Motor neuron (in vitro differentiated cells): ENCODE results near the gene FOXL2. TPM values are rescaled to one million over a fixed set of nuclear protein-coding genes. Genes with fewer than 3 reads are reported as not detected.
A peak's percentile ranks its signal among the peaks of the same experiment; 100 is the strongest.
"Not testable (repeated sequence)": the region's sequence is repeated elsewhere in the genome, so short reads cannot be mapped to it uniquely, and the experiment has no call there.

Experiments used
- ATAC-seq, 8 experiments: fragments of 200-7000 bp; cut with Tn5 transposase; replicated peaks in 6 of 8; 2 replicates each; pipeline ENCODE4 v1.8.0; 2021; ENCODE audit warnings: mild to moderate bottlenecking in 8 of 8, moderate library complexity in 8 of 8
- H3K27ac ChIP-seq, 2 donors: fragments of 250-450 bp; sonication (Bioruptor Pico); 2 replicates each; pipeline ENCODE4 v1.9.0; 2021; ENCODE audit warnings: antibody characterized with exemption in 2 of 2, mild to moderate bottlenecking in 2 of 2, moderate library complexity in 1 of 2
- H3K4me1 ChIP-seq, 2 donors: fragments of 250-450 bp; sonication (Bioruptor Pico); replicated peaks in 1 of 2; 2 replicates each; pipeline ENCODE4 v1.6.1; 2021; ENCODE audit warnings: antibody characterized with exemption in 2 of 2, mild to moderate bottlenecking in 2 of 2, moderate library complexity in 1 of 2
- H3K4me3 ChIP-seq, 5 donors: fragments of 250-450 bp; sonication (Bioruptor Pico); 2 replicates each; pipeline ENCODE4 v1.9.0; 2021; ENCODE audit warnings: antibody characterized with exemption in 5 of 5, mild to moderate bottlenecking in 5 of 5, moderate library complexity in 4 of 5
- WGBS, 10 experiments: fragments of 450-650 bp; shearing (Covaris generic); methylation state at CpG; one replicate each; pipeline ENCODE4 v1.0.0; 2022; 5-methylcytosine and 5-hydroxymethylcytosine counted together
- in situ Hi-C, 9 experiments: fragments of 400-800 bp; cut with MboI; loops; one replicate each; pipeline ENCODE4 v1.15.0; 2021; ENCODE audit warnings: low sequenced_read_pairs in 9 of 9, low pct_unique_long_range_greater_than_20kb in 2 of 9; ENCODE audit not compliant: unreplicated experiment in 9 of 9
- total RNA-seq, 8 experiments: library from RNA; unstranded; fragments of 300-600 nt; gene quantifications; 2 replicates each; pipeline versions ENCODE4 v1.2.3 to v1.2.4, GENCODE V29; 2022

Gene FOXL2
- total RNA-seq, 8 experiments from 2014 or later, result 0.05 to 3.9 (median 0.29) TPM

DNA sequence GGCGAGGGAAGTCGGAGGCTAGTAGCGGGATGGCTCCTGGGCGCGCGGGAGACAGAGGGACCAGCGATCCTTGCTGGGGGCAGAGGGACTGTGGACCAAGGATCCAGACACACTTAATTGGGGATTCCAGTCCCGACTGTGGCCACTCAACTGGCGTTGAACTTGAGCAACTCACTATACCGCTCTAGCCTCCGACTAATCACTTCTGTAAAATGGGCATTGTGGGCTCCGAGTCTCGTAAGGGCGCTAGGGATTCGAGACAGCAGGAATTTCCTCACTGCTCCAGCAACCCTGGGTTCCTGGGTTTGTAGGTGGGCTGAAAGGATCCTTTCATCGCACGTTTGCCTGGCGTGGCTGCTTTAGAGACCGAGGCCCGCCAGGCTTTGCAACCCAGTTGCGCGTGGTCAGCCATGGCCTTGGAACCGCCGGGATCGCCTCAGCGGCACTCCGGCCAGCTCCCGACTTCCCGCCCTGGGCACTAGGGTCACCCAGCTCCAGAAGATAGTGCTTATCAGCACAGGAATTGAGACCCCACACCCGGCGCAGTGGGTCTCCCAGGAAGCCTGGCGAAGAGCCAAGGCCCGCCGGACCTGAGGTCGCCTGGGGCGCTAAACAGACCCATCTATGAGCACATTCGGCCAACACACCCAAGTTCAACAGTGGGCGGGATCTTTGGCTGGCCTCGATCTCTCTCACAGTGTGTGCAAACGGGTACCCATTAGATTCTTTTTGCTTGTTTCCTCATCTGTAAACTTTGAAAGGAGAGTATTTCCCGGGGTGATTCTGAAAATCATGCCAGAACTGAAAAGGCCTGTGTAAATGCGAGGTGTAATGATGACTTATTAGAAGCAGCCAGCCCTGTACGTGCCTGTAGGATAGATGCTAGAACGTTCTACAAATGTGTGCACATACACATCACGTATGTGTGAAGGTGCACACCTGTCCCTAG, 9.9 kb downstream of the FOXL2 start:
- Histone ChIP-seq H3K27ac (no peak overlapping the region), H3K4me3 (peak overlapping the region in 1 of 5 donors; percentile 69), H3K4me1 (peaks cover 0 to 6% of the 10 kb centered on the region in 2 donors)
- WGBS, 10 experiments, result 4 to 70% (median 40%) methylated on average over 2 to 17 of the region's 45 CpGs; no CpG with 5 or more reads in 1 of the 10 experiments
- peak in 1 of 8 experiments; percentile 4 for ATAC-seq
- in situ Hi-C loops, result loop anchor here in 3 of 9 experiments (10.0 to 25.0 kb wide), 3 partner anchors 48 to 400 kb away; partner anchors contain the start of gene MRPS22 (in 1 of the 3)

DNA sequence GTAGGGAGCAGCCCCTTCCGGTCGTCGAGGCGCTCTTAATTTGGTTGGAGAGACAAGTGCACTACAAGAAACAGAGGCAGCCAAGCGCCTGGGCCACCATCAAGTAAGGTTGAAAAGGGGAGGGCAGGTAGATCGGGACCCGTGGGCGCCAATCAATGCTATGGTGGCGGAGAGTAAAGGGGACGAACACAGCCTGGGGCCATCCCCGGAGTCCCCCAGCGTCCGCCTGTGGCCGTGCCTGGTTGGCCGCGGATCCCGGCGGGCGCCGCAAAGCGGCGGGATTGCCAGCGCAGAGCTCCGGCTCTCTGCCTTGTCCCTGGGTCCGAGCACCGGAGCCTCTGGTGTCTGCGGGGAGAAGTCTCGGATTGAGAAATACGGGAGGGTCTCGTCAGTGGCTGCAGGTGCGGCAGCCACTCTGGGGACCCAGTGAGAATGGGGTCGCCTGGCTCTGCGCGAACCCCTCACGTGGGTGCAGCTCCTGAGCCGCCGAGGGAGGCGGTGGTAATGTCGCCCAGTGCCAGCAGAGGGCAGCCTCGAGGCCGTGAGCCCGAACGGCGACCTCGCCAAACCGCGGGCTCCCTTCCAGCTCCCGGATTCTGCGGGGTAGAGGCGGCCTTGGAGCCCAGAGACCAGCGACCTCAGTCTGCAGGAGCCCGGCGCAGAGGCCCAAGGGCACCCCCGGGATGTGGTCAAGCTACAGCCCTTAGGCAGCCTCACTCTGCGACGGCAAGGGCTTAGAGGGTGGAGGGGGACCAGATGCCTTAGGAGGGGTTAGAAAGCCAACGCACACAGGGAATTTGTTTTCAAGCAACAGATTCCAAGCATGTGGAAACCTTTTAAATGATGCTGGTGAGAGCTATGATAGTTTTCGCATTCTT, 10.8 kb downstream of the FOXL2 start:
- Histone ChIP-seq H3K4me3 (peak overlapping the region; percentile 35 to 69 (median 46)), H3K27ac (no peak overlapping the region), H3K4me1 (peaks cover 0 to 6% of the 10 kb centered on the region in 2 donors)
- 0 to 61% (median 15%) methylated on average over 1 to 20 of the region's 58 CpGs; no CpG with 5 or more reads in 3 of the 10 experiments for WGBS, 10 experiments
- in situ Hi-C loops, result loop anchor here in 3 of 9 experiments (10.0 to 25.0 kb wide), 3 partner anchors 49 to 401 kb away; partner anchors contain the start of gene MRPS22 (in 1 of the 3)
- peak; percentile 83 to 93 (median 88) for ATAC-seq

DNA sequence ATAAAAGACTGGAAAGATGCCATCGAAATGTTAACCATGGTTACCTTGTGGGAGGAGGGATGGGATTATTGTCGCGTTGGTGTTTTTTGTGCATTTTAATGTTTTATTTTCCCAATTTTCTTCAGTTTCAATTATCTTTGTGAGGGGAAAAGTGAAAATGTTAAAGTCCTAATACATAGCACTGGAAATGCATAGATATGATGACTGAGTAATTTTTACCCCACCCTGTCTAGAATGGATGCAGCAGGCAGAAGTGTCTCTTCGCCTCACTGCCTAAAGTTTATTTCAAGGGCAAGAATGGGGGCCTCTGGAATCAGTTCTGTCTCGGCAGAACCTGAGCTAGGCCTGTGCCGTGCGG, 11.5 kb downstream of the FOXL2 start:
- Histone ChIP-seq H3K4me1 (peaks cover 0 to 6% of the 10 kb centered on the region in 2 donors), H3K4me3 (peak overlapping the region in 2 of 5 donors; percentile 42 to 69), H3K27ac (no peak overlapping the region)
- in situ Hi-C loops, result loop anchor here in 3 of 9 experiments (10.0 to 25.0 kb wide), 3 partner anchors 49 to 402 kb away; partner anchors contain the start of gene MRPS22 (in 1 of the 3)
- 40 to 92% (median 81%) methylated on average over 2 to 6 of the region's 7 CpGs for WGBS, 10 experiments
- ATAC-seq, result no peak

DNA sequence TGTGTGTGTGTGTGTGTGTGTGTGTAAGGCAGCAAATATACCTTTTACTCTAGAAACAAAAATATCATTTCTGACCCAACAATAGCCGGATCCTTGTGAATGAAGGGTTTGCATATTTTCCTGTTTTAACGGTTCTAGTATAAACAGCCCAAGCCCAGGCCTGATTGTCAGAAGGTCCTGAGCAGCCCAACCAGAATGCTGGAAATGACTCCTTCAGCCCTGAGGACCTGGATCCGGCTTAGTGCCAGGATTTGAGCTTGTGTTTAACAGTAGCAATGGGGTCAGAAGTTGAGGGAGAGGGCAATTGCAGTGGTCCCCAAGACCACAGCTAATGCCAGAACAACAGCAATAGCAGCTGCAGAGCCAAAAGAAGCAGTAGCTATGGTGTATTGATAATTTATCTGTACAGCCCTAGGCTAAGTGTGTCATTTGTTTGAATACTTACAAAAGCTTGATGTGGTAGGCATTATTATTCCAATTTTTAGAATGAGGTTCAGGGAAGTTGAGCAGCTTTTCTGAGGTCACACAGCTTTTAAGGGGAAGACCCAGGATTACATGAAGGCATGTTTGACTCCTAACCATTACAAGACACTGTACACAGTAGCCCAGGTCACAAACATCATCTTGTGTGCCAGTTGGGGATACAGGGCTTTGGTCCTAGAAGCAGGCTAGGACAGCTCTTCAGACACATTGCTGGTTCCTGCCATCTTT, 12.8 kb downstream of the FOXL2 start:
- WGBS, 10 experiments, result 33 to 90% (median 67%) methylated on average over 1 to 3 of the region's 3 CpGs; no CpG with 5 or more reads in 1 of the 10 experiments
- ATAC-seq, result no peak
- Histone ChIP-seq H3K27ac (no peak overlapping the region), H3K4me3 (no peak overlapping the region), H3K4me1 (no peaks in the 10 kb centered on the region)
- in situ Hi-C loops, result loop anchor here in 3 of 9 experiments (10.0 to 25.0 kb wide), 3 partner anchors 51 to 403 kb away; partner anchors contain the start of gene MRPS22 (in 1 of the 3)

DNA sequence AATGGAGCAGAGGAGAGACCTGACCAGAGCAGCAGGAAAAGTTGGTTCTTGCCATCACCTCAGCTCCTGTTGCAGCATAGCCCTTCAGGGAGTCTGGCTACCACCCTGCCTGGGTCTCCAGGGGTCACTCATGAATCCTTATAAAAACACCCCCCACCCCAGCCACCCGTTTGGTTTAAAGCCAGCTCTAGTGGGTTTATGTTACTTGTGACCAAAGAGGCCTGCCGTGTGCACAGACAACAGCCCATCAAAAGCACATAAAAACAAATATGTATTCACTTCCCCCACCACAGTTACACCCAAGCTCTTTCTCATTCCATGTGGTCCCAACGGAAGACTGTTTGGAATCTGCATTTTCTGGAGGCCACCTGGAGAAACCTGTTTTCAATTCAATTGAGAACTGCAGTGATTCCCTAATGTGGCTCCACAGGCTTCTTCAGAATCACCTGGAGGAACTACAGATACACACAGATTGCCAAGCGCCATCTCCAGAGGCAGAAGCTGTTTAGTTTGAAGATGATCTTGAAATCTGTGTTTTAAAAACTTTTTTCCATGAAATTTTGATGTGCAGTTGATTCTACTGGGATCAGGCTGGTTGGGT, 13.8 kb downstream of the FOXL2 start:
- 37 to 100% (median 46%) methylated on average over 1 to 4 of the region's 4 CpGs; no CpG with 5 or more reads in 4 of the 10 experiments for WGBS, 10 experiments

DNA sequence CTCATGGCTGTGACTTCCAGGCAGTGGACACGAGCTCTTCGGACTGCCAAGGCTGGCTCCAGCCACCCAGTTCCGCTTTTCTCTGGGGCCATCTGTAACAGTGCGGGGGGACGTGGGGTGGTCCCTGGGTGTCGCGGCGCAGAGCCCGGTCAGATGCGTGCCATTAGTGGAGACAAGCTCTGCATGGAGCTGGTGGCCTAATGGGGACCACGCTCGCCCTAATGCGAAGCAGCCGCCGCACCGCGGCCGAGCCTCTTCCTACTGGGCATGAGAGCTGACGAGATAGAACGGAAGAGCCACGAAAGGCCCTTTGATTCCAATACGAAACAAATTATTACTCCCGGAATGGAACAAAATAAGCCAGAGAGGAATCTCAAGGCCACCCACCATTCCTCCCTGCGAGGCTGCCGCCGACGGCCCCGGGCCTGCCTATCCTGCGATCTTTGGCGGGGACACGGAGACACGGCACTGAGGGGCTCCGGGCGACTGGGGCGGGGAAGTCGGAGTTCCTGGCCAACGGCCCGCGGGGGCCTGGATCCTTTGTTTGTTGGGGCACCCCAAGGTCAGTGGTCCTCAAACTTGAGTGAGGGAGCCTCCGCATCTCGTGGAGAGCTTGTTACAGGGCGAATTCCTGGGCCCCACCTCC, 18.1 kb downstream of the FOXL2 start:
- H3K4me3 ChIP-seq, result no peak overlapping the region
- ATAC-seq, result no peak
- no peak overlapping the region for H3K27ac ChIP-seq
- H3K4me1 ChIP-seq, result no peaks in the 10 kb centered on the region
- in situ Hi-C loops, result loop anchor here in 4 of 9 experiments (10.0 to 25.0 kb wide), 3 partner anchors 234 to 408 kb away; partner anchors contain the start of gene MRPS22 (in 1 of the 4)
- WGBS, 10 experiments, result 90 to 96% (median 92%) methylated on average over 5 to 15 of the region's 42 CpGs; no CpG with 5 or more reads in 5 of the 10 experiments

More for the DNA sequence above, 13.8 kb downstream of the FOXL2 start:
- no peak overlapping the region for H3K4me3 ChIP-seq
- in situ Hi-C loops, result loop anchor here in 3 of 9 experiments (10.0 to 25.0 kb wide), 3 partner anchors 52 to 404 kb away; partner anchors contain the start of gene MRPS22 (in 1 of the 3)
- H3K27ac ChIP-seq, result no peak overlapping the region
- no peak for ATAC-seq
- no peaks in the 10 kb centered on the region for H3K4me1 ChIP-seq

DNA sequence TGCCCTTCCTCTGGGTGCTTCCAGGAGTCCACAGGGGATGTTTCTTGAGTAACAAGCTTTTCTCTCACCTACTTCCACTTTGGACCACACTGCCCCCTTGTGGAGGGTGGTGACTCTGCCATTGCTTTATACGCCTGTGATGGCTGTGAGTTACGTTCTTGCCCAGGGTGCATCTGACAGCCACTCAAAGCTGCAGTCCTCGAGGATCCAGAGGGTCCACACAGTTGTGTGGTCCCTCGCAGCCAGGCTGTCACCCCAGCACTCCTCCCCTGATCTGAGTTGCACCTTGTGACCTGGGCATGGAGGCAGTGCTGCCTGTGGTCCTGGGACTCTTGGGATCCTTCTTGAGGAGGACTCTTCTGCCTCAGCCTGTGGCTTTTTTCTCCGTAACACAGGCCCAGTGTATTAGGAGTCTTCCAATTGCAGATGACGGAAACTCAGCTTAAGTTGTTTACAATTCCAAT, 23.4 kb downstream of the FOXL2 start:
- Histone ChIP-seq H3K4me3 (no peak overlapping the region), H3K27ac (no peak overlapping the region), H3K4me1 (no peaks in the 10 kb centered on the region)
- ATAC-seq, result peak; percentile 32 to 97 (median 64)
- WGBS, 10 experiments, result 13 to 75% (median 48%) methylated on average over 1 to 6 of the region's 6 CpGs; no CpG with 5 or more reads in 4 of the 10 experiments
- in situ Hi-C loops, result loop anchor here in 8 of 9 experiments (10.0 to 25.0 kb wide), 7 partner anchors 211 to 861 kb away; partner anchors contain the start of genes CEP70 (in 3 of the 8) and FAIM (in 2 of the 8)

DNA sequence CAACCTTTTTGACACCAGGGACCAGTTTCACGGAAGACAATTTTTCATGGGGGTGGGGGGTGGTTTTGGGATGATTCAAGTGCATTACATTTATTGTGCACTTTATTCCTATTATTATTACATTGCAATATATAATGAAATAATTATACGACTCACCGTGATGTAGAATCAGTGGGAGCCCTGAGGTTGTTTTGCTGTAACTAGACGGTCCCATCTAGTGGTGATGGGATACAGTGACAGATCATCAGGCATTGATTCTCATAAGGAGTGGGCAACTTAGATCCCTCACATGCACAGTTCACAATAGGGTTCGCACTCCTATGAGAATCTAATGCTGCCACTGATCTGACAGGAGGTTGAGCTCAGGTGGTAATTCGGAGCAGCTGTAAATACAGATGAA, 24.5 kb downstream of the FOXL2 start:
- H3K27ac ChIP-seq, ATAC-seq, H3K4me3 ChIP-seq, H3K4me1 ChIP-seq: not testable (repeated sequence)
- in situ Hi-C loops, result loop anchor here in 8 of 9 experiments (10.0 to 25.0 kb wide), 7 partner anchors 210 to 860 kb away; partner anchors contain the start of genes CEP70 (in 3 of the 8) and FAIM (in 2 of the 8)
- WGBS, 10 experiments, result 60 to 100% (median 92%) methylated on average over 1 to 6 of the region's 6 CpGs; no CpG with 5 or more reads in 4 of the 10 experiments

DNA sequence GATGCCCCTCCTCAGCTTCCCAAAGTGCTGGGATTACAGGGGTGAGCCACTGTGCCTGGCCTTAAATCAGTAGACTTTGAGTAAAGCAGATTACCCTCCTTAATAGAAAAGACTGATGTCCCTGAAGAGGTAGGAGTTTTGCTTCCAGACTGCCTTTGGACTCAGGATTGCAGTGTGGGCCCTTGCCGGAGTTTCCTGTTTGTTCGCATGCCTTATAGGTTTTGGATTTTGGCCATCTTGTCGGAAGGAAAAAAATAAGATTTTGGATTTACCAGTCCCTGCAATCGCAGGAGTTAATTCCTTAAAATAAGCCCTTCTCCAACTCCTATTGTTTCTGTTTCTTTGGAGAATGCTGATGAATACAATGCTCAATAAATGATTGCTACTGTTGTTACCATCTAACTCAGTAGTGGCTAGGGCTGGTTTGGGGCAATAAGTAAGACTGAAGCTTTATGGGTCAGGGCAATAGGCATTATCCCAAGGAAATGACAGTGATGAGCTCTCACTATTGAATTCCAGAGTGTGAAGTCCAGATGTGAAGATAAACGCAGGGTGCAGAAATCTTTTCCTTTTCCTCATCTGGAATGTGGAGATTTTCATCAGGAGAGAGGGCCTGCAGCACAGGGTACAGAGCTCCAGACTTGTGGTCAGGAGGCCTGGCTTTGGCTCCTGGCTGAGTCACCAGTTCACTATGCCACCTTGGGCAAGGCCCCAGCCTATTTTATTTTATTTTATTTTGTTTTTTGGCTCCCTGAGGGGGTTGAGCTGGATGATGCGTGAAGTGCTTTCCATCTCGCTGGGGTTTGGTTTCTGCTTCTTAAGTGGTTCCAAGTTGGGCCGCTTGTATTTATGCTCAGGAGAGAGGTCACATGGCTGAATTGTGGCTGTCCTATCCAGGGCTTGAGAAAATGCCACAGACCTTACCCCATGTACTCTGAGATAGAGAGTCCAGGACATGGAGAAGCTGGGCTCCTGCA, 25.3 kb downstream of the FOXL2 start:
- 17 to 100% (median 65%) methylated on average over 1 to 7 of the region's 8 CpGs for WGBS, 10 experiments
- Histone ChIP-seq H3K4me3 (no peak overlapping the region), H3K4me1 (no peaks in the 10 kb centered on the region), H3K27ac (no peak overlapping the region)
- peak in 3 of 8 experiments; percentile 31 to 75 (median 48) for ATAC-seq
- in situ Hi-C loops, result loop anchor here in 8 of 9 experiments (10.0 to 25.0 kb wide), 7 partner anchors 209 to 859 kb away; partner anchors contain the start of genes CEP70 (in 3 of the 8) and FAIM (in 2 of the 8)

DNA sequence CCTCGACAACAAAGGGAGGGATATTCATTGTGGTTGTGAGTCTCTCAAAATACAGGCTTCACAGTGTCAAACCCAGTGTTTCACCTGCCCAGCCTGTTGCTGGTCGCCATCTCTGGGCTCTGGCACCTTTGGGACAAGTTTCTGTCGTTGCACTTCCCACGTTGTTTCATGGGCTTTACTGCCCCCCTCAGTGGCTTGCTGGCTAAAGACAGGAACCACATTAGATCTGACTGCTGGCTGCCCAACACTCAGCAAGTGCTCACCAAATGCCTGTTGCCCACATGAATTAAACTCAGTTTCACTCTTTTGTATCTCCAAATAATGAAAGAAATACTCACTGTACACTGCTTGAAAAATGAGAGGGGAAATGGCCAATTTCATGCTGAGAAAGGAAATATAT, 27.6 kb downstream of the FOXL2 start:
- no peak for ATAC-seq
- H3K4me1 ChIP-seq, result no peaks in the 10 kb centered on the region
- 49 to 100% (median 71%) methylated on average over 1 to 4 of the region's 4 CpGs; no CpG with 5 or more reads in 2 of the 10 experiments for WGBS, 10 experiments
- H3K27ac ChIP-seq, result no peak overlapping the region
- in situ Hi-C loops, result loop anchor here in 8 of 9 experiments (5.0 to 25.0 kb wide), 9 partner anchors 207 to 857 kb away; partner anchors contain the start of genes CEP70 (in 6 of the 8) and FAIM (in 2 of the 8)
- H3K4me3 ChIP-seq, result no peak overlapping the region
